ENCODE data around the gene CTSC. TPM values are rescaled to one million over a fixed set of nuclear protein-coding genes. Genes with fewer than 3 reads are reported as not detected.

The CTSC gene
- total and polyA plus RNA-seq, 7 donors: 28.0 to 203 (median 47.1) TPM

DNA sequence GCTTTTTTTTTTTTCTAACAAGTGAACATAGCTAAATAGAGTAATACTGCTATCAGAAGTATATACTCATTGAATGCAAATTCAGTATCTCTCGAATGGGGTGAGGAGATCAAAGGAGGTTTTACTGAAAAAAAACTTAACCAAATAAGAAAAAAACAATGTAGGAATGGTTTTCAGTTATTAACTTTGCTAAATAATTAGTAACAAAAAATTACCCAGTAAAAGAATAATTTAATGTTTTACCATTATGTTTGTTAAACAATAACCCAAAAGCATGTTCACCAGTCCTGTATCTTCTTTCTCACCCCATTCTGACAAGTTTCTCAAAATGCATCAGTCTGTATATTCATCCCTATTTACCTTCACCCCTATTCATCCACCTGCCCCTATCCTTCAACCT lies 22.6 kb upstream of the CTSC start:
- TF ChIP-seq CTCF (IDR thresholded peaks at IDR 0.05): no peak
- TF ChIP-seq POLR2A (IDR thresholded peaks at IDR 0.05): no peak
- TF ChIP-seq POLR2AphosphoS5 (IDR thresholded peaks at IDR 0.05): no peak
- TF ChIP-seq EP300 (IDR thresholded peaks at IDR 0.05): no peak
- no peaks in the 10 kb centered on the region for H3K27me3 ChIP-seq
- H3K27ac ChIP-seq: no peak overlapping the region
- intact Hi-C loops (cut with DNase I): no loop called here
- peaks cover 0 to 4% (median 0%) of the 10 kb centered on the region in 4 donors for H3K4me1 ChIP-seq
- H3K9me3 ChIP-seq: no peaks in the 10 kb centered on the region
- H3K36me3 ChIP-seq: no peaks in the 10 kb centered on the region
- WGBS, 2 donors: 65 to 82% methylated on average over 1 of the region's 1 CpG
- no peak overlapping the region for H3K4me3 ChIP-seq
- DNase-seq: no peak

GRCh38 chr11:88359541-88359940 lies 22.0 kb upstream of the CTSC start:
- H3K9me3 ChIP-seq: no peaks in the 10 kb centered on the region
- H3K4me3 ChIP-seq: no peak overlapping the region
- no peak for DNase-seq
- 38 to 62% methylated on average over 1 of the region's 1 CpG for WGBS, 2 donors
- no peak overlapping the region for H3K27ac ChIP-seq
- no peaks in the 10 kb centered on the region for H3K27me3 ChIP-seq
- no peaks in the 10 kb centered on the region for H3K36me3 ChIP-seq
- TF ChIP-seq POLR2AphosphoS5 (IDR thresholded peaks at IDR 0.05) (no peak), CTCF (IDR thresholded peaks at IDR 0.05) (no peak), POLR2A (IDR thresholded peaks at IDR 0.05) (no peak), EP300 (IDR thresholded peaks at IDR 0.05) (no peak)
- peaks cover 0 to 4% (median 0%) of the 10 kb centered on the region in 4 donors for H3K4me1 ChIP-seq
- intact Hi-C loops (cut with DNase I): no loop called here

- Histone ChIP-seq H3K36me3 (no peaks in the 10 kb centered on the region), H3K4me1 (peaks cover 0 to 4% (median 0%) of the 10 kb centered on the region in 4 donors), H3K9me3 (no peaks in the 10 kb centered on the region), H3K27ac (no peak overlapping the region), H3K4me3 (no peak overlapping the region), H3K27me3 (no peaks in the 10 kb centered on the region)
- intact Hi-C loops (cut with DNase I): no loop called here
- TF ChIP-seq POLR2A (IDR thresholded peaks at IDR 0.05) (no peak), EP300 (IDR thresholded peaks at IDR 0.05) (no peak), POLR2AphosphoS5 (IDR thresholded peaks at IDR 0.05) (no peak), CTCF (IDR thresholded peaks at IDR 0.05) (no peak)
- 92 to 96% methylated on average over 1 of the region's 1 CpG for WGBS, 2 donors
- DNase-seq: no peak
Observed at GRCh38 chr11:88359114-88359513, 21.6 kb upstream of the CTSC start.

GRCh38 chr11:88358040-88358431 lies 20.5 kb upstream of the CTSC start:
- H3K4me1 ChIP-seq: peaks cover 0 to 4% (median 0%) of the 10 kb centered on the region in 4 donors
- H3K9me3 ChIP-seq: no peaks in the 10 kb centered on the region
- no peak for DNase-seq
- H3K36me3 ChIP-seq: no peaks in the 10 kb centered on the region
- H3K4me3 ChIP-seq: no peak overlapping the region
- WGBS, 2 donors: 89 to 92% methylated on average over 2 of the region's 2 CpGs
- H3K27ac ChIP-seq: no peak overlapping the region
- TF ChIP-seq EP300 (IDR thresholded peaks at IDR 0.05) (no peak), CTCF (IDR thresholded peaks at IDR 0.05) (no peak), POLR2AphosphoS5 (IDR thresholded peaks at IDR 0.05) (no peak), POLR2A (IDR thresholded peaks at IDR 0.05) (no peak)
- intact Hi-C loops (cut with DNase I): no loop called here
- no peaks in the 10 kb centered on the region for H3K27me3 ChIP-seq

GRCh38 chr11:88357323-88358039 lies 19.9 kb upstream of the CTSC start:
- Histone ChIP-seq H3K27ac (no peak overlapping the region), H3K27me3 (no peaks in the 10 kb centered on the region), H3K4me3 (no peak overlapping the region), H3K4me1 (peaks cover 0 to 4% (median 0%) of the 10 kb centered on the region in 4 donors), H3K9me3 (no peaks in the 10 kb centered on the region), H3K36me3 (no peaks in the 10 kb centered on the region)
- no peak for TF ChIP-seq POLR2A (IDR thresholded peaks at IDR 0.05)
- no peak for TF ChIP-seq POLR2AphosphoS5 (IDR thresholded peaks at IDR 0.05)
- TF ChIP-seq CTCF (IDR thresholded peaks at IDR 0.05): no peak
- TF ChIP-seq EP300 (IDR thresholded peaks at IDR 0.05): no peak
- WGBS, 2 donors: 41 to 62% methylated on average over 3 of the region's 3 CpGs
- no peak for DNase-seq
- intact Hi-C loops (cut with DNase I): no loop called here

Measured in sigmoid colon (tissue), 7 donors.